H1 (cell line): ENCODE data around the gene INTS2. TPM values are rescaled to one million over a fixed set of nuclear protein-coding genes. Genes with fewer than 3 reads are reported as not detected.

Source experiments
- EP300 ChIP-seq, 2 experiments: IDR thresholded peaks; 1 replicate in 1 of 2; 2 replicates in 1 of 2; pipeline ENCODE4 v1.6.1; 2011 to 2012; ENCODE audit warnings: low read depth in 2 of 2, low read length in 2 of 2, mild to moderate bottlenecking in 2 of 2, borderline replicate concordance in 1 of 2, inconsistent platforms in 1 of 2, moderate library complexity in 1 of 2
- KDM1A ChIP-seq: fragments of 200-600, 300-600 bp; sonication (generic); IDR thresholded peaks from 2 replicates; pipeline ENCODE4 v1.7.1; 2016; ENCODE audit warnings: mild to moderate bottlenecking, low read length, borderline replicate concordance
- NANOG ChIP-seq: IDR thresholded peaks from 2 replicates; pipeline ENCODE4 v1.6.1; 2011; ENCODE audit warnings: low read length, low read depth, mild to moderate bottlenecking, inconsistent platforms; ENCODE audit not compliant: insufficient read depth, poor library complexity, severe bottlenecking
- SIRT6 ChIP-seq: IDR thresholded peaks from one replicate; pipeline ENCODE4 v1.7.1; 2012; ENCODE audit warnings: low read length, inconsistent platforms
- polyA plus RNA-seq, 7 experiments: library from polyadenylated mRNA; depleted of rRNA in 3 of 7; stranded (reverse) in 5 of 7; unstranded in 2 of 7; fragments of >200 nt in 5 of 7; fragments of 200-250 nt in 2 of 7; gene quantifications; 1 replicate in 5 of 7; 2 replicates in 1 of 7; 4 replicates in 1 of 7; pipeline versions ENCODE4 v1.2.1 to v1.2.3, GENCODE V29; 2011 to 2013; ENCODE audit warnings: missing spikeins in 2 of 7, mixed read lengths in 2 of 7
- total RNA-seq: library from RNA; stranded (reverse); fragmentation: NEBNext Ultra II Directional; extraction: Animal tissue kit (Norgen Biotek cat#: 25700); gene quantifications from 2 replicates; pipeline ENCODE4 v1.2.1, GENCODE V29; 2021

Gene INTS2
- total and polyA plus RNA-seq, 2 of the 8 experiments (the other 6 are each of a cell fraction or from before 2014, with no cell fraction given) = 9.4 to 21.8 TPM

- TF ChIP-seq EP300 (IDR thresholded peaks at IDR 0.05; ENCODE audit: borderline replicate concordance in 1 of 2, low read depth in 2 of 2, low read length in 2 of 2) = no peak
- no peak for TF ChIP-seq KDM1A
- no peak for TF ChIP-seq SIRT6
- no peak for TF ChIP-seq NANOG
- TF ChIP-seq, all 59 proteins: peak for 0
Measured at GRCh38 chr17:61839300-61839786, 88.4 kb downstream of the INTS2 start (continued).
